Hematopoietic multipotent progenitor cell treated with erythropoietin and hydrocortisone succinate and interleukin-3 and kit ligand, for 4 days (in vitro differentiated cells): ENCODE results near the gene PHF21A.
A peak's percentile ranks its signal among the peaks of the same experiment; 100 is the strongest.
"Not testable (repeated sequence)": the region's sequence is repeated elsewhere in the genome, so short reads cannot be mapped to it uniquely, and the experiment has no call there.

ENCODE experiments used
- DNase-seq: peaks from one replicate; pipeline ENCODE4 v3.0.0-alpha.2; 2015

PHF21A gene

DNA sequence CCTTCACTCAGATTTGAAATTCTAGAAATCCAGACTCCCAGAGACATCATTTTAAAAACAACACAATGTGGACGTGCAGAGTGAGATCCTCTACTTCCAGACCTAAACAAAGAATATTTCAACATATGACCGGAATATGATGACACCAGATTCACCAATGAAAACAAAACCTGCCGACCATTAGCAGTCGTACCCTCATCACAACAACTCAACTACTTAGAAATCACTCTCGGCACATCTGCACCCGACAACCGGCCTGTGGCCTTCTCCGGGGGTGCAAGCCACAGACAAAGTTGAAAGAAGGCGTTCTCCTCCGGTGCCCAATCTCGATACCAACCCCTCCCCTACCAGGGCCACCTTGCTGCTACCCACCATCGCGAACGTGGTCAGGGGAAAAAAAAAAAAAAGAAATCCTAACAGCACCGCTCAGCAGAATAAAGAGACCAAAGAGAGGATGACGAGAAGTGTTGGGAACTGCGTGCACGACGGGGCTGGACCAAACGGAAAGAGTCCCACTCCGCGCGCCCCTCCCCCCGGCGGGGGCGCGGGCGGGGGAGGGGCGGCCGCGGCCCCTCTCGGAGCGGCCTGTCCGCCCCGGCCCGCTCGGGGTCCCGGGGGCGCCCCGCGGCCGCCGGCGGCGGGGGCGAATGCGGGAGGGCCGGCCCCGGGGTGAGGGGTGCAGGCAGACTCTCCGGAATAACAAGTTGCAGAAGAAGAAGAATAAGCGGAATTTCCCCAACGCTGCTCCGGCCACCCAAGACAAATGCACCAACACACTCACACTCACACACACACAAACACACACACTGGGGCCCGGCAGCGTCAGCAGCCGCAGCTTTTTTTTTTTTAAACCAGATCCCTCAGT, 1.7 kb downstream of the PHF21A start:
- peak; percentile 83 for DNase-seq

DNA sequence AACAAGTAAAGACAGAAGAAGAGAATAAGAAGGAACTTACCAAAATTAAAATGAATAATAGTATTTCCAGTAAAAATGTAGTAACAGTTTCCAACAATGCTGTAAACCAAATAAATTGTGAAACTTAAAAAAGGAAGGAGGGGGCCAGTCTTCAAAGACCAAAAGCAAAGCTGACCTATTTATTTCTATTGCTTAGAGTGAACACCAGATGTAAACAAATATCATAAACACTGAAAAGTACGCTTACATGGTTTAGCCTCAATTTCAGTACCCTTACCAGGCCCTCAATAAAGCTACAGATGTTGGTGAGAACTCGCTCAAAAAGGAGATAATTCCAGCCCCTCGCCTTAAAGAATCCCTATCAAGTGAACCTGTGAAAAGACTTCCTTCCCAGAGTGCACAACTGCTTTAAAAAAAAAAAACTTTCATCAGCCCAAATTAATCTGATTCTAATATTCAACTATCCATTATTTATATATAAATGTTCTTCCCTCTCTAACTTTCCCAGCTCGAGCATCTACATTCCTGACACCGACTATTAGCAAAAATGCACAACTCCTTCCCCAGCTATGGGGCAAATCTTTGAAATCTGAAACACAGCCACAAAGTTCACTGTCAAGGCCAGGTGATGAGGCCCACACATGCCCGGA, 2.4 kb downstream of the PHF21A start:
- peak; percentile 27 for DNase-seq

DNA sequence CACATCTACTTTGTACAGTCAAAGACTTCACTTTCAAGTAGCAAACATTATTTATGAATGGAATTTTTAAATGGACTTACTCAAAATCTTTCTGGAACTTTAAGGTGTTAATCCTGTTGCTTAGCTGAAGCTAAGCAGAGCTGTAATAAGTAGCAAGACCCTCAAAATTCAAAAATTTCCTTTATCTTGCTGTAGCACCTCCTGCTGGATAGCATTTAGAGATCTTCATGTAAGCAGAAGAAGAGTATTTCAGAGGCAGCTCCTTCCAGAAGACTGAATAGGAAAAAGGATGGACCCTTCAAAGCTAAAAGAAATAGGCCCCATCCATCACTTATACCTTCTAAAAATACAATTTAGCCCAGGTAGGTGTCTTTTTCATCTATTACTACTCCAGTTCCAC, 3.4 kb downstream of the PHF21A start:
- DNase-seq, result peak; percentile 66

DNA sequence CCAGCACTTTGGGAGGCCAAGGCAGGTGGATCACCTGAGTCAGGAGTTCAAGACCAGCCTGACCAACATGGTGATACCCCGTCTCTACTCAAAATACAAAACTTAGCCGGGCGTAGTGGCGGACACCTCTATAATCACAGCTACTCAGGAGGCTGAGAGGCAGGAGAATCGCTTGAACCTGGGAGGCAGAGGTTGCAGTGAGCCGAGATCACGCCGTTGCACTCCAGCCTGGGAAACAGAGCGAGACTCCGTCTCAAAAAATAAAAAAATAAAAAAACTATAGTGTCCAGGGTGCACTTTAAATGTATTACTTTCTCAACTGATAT, 4.6 kb downstream of the PHF21A start:
- not testable (repeated sequence) for DNase-seq

DNA sequence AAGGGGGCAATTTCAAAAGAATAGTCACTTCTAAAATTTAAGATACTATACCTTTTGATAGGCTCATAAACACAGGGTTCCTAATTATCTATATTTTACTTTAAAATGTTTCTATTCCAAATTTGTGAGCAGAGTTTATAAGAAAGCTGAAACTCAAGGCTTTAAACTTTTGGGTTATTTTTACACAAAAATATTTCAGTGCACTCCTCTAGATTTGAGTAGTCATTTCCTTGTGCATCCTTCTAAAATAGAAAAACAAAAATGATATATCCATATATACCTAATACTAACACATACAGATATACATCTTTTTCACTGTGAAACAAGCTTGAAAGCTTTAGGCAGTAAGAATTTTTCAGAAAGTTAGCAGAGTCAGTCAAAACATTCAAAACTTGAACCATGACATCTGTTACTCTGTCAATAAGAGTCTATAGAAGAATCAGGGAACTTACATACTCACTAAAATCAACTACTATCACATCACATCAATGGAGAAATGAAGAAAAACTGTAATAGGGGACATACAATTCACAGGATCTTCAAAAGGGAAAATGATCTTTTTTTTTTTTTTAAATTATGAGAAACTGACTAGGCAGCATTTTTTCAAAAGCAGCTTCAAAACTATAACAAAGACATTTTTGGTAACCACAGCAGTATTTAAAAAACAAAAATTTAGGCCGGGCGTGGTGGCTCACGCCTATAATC, 5.1 kb downstream of the PHF21A start:
- no peak for DNase-seq

DNA sequence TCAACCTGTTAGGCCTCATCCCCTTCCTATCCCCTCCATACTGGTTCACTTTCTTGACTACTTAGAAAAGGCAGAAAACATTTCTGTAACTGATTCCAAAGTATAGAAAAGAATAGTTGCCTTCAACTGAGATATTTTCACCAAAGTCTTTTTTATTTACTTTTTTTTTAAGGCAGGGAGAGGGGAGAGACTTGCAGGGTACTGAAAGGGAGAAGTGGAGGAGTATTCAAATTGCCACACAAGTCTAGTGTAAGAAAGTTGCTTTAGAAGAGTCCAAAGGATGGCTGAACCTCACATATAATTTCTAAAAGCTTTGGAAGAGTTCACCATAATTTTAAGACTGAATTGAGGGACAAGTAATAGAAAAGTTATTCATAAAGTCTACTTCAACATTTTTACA, 6.3 kb downstream of the PHF21A start:
- no peak for DNase-seq

DNA sequence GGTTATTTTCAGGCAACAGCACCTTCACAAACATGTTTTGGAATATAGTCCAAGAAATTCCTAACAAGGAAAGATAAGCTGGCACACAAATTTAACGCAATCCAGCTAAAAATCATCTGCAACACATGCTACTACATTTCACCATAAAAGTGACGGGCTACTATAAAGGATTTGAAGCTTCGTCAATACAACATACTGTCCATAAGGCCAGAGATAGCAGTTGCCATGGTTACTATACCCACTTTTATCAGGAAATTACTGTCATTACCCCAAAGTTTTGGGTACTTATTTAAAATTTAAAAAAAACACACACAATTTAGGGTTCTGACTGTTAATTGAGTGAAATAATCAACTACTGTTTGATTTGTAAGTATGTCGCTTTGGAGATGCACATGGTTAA, 6.9 kb downstream of the PHF21A start:
- peak; percentile 43 for DNase-seq

DNA sequence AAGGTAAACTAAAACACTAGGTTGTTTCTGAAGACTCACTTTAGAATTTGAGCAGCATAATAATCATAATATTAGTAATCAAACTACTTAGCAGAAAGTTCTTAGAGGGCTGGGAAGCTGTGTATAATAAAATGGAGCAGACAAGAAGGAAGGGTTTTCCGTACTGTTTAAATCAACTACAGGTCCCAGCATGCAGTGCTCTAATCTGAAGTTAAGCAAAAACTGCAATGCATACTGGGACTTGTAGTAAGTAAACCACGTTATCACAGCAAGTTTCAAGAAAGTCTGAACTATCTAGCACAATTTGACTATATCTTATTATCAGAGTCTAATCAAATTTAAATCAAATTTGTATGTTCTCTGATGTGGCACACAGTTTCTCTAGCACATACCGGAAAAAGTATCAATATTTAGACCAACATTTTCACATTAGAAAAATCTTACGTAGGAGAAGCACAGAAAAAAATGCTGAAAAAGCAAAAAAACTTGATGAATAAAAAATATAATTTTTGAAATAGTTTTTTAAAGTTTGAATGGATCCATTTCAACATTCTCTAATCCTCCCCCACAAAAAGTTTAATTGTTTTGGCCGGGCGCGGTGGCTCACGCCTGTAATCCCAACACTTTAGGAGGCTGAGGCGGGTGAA, 8.2 kb downstream of the PHF21A start:
- DNase-seq, result peak; percentile 96

DNA sequence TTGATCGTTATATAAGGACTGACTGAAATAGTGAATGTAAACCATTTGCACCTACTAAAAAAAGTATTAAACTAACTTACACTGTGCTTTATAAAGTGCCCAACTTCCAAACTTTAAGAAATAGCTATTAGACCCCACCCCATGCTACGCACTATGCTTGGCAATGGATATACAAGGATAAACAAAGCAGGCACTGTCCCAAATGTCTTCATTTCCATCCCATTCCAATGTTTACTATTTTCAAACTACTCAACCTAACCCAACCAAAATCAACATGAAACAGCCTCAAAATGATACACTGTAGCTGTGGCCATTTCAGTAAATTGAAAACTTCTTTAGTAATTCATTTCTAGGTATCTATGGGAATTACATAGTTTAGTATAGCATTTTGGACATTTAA, 12.5 kb downstream of the PHF21A start:
- DNase-seq, result no peak

DNA sequence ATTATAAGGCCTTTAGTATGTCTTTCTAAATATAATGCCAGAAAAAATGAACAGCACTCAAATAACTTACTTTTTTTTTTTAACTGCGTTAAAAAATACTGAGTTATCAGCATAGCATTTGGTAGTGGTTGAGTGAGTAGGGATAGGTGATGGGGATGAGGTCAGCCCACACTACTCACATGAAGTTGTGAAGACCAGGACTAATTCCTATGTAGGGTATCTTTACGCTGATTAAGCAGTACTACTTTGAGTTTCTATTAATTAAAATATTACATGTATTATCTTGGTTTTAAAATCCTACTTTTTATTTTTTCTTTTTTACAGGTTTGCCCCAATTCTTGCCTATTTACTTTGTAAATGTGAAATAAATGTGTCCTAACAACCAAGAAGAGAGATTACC, 13.5 kb downstream of the PHF21A start:
- DNase-seq, result no peak

DNA sequence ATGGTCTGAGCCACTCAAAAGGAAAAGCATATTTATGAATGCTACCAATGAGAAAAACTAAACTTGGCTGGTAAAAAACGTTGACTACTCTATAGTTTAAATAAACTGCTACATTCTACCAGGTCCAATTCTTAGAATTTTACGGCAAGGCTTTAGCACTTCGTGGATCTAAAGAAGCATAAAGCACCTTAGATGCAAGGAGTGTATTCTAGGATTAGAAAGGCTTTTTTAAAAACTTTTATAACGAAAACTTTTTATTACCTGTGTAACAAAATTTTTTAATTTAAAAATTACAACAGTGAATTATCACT, 13.9 kb downstream of the PHF21A start:
- no peak for DNase-seq

DNA sequence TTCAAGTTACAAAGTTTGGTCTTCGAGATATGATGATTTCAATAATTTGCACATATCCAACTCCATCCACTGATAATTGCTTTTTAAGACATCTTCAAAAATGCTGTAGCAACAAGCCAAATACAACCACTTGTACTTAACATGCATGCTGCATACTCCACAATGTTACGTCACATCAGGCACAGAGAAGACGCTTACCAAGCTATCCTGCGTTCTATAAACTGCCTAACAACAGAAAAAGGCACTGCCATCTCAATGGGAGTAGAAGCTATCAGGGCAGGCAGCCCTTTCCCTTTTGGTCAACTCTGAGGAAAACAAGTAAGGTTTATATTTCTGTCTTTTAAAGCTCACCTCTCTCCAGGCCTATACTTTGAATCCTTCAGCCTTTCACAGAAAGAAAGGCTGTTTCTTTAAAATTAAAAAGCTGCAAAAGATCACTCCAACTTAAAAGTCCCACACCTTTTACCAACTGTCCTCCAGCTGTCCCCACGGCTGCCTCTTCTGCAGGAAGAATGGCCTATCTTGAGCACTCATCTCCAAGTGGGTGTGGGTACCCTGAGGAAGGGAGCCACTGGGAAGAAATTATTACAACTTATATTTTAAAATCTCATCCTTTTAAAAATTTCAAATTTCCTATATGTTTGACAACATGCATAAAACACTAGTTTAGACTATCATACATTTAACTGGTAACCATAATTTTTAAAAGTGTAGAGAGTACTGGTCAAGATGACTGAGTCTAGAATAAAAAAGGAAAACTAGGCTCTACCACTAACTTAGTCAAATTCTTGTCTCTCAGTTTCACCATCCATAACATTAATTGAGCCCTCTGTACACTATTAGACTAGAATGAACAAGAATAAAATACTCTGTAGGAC, 14.5 kb downstream of the PHF21A start:
- peak; percentile 69 for DNase-seq

DNA sequence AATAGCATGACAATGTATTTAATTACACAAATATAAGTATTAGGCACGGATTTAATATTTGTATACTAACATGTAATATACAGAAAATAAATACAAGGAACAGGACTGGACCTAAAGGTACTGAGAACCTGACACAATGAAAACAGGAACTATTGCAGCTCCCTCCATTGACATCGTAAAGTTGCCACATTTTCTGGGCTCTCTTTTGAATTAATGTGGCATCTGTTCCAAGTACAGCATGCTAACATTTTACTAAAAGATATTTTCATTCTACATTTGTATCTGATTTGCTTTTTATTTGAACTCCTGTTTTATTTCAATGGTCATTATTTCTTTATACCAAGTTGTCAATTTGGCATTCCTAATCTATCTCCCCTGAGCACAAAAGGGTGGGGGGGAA, 15.3 kb downstream of the PHF21A start:
- peak; percentile 59 for DNase-seq

DNA sequence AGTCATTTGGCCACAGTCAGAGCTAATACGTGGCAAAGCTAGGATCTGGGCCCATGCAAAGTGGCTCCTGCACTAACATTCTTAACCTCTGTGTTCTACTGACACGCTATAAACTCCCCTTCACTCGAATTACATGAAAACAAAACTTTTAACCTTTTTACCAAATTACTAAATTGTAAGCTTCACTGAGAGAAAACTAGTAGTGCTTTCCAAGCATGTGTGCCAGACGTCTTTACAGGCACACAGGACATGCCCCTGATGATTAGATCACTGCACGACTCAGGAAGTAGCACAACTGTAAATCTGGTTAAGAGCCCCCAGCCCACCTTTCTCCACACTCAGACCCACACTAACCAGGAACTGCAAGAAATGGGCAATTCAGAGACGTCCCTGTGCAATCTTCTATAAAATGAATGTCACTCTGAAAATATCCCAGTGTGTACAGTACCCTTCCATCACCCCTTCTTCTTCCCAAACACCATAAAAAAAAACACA, 16.1 kb downstream of the PHF21A start:
- DNase-seq, result peak; percentile 21

DNA sequence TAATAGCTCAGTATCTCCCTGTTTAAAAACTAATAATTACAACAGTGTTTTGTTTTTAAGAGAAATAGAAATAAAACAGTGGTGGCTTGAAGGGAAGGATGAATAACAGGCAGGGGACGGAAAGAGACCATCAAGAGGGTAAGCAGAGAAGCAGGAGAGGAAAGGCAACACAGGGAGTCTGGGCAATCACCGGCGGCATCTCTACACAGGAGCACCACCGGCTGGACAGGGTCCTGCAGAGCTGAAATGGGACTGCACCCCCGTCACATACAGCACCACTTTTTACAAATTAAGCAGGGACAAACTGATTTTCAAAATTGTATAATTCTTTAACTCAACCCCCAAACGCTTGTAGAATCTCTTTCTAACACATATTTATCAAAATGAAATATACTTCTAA, 18.4 kb downstream of the PHF21A start:
- DNase-seq, result no peak

DNA sequence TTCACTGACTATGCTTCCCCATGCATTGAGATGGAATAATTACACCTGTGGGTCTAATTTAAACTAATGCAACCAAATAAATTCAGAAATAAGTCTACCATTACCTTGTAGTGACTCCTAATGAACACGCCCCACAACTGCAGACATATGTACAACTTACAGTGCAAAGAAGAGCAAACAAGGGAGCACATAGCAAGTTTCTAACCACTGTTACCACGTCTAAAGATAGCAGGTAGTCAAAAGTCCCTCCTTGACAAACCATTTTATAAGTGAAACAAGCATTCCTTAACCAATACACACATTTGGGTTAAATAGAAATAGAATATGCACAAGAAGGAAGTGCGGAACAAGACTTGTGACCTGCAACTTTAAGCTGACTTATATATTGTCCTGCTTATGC, 20.6 kb downstream of the PHF21A start:
- DNase-seq, result peak; percentile 27

DNA sequence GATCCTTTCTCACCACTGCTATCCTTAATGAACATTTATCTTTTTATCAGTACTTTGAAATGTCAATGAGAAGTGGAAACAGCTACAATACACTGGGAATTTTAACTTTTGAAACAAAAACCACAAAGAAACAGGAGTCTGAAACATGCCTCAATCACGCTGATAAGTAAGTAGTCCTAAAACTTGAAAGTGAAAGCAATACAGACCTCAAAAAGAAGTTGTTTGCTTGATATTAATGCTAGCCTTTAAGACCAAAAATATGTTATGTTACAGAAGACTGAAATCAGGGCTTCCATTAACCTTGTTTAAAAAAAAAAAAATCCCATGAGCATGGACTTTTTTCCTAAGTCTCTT, 21.3 kb downstream of the PHF21A start:
- DNase-seq, result peak; percentile 43

DNA sequence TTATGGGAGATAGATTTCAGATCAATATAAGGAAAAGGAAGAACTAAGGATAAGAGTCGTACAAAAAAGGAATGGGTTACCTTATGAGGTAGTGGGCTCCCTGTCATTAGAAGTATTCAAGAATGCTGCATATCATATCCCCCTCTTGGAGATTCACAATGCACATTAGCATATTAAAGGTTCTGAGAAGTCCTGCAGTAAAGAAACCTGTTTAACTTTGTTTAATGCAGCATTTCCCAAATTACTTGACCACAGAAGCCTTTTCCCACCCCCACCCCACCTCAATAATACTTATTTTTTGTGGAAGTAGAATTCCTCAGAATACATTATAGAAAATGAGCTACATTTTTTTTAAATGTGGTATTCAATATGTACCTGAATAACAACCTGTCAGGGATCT, 30.9 kb downstream of the PHF21A start:
- no peak for DNase-seq

DNA sequence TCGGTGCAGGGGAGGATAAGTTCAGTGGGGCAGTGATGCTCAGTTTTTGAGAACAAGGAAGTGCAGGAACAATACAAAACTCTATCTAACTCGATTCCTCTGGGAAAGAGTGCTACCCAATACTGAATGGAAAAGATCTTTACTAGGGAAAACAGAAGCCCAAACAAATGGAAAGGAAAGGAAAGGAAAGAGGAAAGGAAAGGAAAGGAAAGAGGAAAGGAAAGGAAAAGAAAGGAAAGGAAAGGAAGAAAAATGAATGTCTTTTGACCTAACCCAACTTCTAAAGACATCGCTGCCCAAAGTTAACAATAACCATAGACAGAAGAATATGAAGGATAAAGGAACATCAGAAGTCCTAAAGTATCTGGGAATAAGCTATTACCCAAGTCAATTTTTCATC, 41.6 kb downstream of the PHF21A start:
- DNase-seq, result no peak

DNA sequence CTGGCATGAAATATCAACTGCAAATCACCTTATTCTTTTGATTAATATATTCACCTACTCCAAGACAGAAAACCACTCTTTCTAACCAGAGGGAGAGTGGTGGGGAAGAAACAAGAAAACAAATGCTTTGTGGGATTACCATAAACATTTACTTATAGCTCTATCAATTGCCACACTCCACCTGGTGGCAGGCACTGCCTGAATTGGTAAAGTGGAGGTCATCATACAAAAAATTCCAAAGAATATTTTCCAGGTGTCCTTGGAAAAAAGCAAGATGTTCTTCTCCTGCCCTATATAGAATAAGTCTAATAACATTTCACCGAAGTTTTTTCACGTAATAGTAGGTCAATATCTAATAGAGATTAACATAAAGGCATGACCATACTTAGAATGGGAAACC, 45.3 kb downstream of the PHF21A start:
- DNase-seq, result no peak

DNA sequence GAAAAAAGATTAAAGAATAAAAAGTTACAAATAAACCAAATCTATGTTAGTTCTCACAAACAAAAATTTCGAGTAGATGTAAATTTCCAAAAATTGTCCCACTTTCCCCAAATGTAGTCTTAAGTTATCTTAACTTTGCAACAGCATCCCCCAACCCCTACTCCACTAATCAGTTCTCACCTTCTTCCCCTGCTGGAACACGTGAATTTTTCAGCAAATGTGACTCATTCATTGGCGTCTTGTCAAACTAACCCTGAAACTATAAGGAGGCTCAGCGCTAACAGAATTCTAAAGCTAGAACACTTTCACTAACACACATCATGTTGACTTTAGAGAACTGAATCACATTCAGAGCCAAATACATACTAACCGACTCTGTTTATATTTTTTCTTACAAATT, 46.1 kb downstream of the PHF21A start:
- DNase-seq, result peak; percentile 66

DNA sequence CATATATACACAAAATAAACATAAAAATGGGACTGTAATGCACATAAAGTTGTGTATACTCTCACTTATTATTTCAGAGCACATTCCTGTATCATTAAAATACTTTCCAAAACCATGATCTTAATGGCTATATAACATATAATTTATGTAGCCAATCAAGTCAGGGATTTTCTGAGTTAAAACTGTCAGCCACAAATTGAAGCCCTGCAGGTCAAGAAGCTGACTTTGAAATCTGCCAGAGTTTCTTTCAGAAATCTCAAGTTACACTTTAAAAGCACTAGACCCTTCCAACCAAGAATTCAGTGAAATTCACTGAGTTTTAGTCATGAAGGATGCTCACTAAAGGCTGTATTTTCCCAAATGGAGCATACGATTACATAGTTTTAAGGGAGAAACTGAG, 47.6 kb downstream of the PHF21A start:
- DNase-seq, result no peak
